Measurements from ENCODE around the gene TCEAL1. TPM values are rescaled to one million over a fixed set of nuclear protein-coding genes. Genes with fewer than 3 reads are reported as not detected.

The TCEAL1 gene, protein sequence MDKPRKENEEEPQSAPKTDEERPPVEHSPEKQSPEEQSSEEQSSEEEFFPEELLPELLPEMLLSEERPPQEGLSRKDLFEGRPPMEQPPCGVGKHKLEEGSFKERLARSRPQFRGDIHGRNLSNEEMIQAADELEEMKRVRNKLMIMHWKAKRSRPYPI
- total RNA-seq, result 10.3 and 22.7 TPM in 2 replicates

DNA sequence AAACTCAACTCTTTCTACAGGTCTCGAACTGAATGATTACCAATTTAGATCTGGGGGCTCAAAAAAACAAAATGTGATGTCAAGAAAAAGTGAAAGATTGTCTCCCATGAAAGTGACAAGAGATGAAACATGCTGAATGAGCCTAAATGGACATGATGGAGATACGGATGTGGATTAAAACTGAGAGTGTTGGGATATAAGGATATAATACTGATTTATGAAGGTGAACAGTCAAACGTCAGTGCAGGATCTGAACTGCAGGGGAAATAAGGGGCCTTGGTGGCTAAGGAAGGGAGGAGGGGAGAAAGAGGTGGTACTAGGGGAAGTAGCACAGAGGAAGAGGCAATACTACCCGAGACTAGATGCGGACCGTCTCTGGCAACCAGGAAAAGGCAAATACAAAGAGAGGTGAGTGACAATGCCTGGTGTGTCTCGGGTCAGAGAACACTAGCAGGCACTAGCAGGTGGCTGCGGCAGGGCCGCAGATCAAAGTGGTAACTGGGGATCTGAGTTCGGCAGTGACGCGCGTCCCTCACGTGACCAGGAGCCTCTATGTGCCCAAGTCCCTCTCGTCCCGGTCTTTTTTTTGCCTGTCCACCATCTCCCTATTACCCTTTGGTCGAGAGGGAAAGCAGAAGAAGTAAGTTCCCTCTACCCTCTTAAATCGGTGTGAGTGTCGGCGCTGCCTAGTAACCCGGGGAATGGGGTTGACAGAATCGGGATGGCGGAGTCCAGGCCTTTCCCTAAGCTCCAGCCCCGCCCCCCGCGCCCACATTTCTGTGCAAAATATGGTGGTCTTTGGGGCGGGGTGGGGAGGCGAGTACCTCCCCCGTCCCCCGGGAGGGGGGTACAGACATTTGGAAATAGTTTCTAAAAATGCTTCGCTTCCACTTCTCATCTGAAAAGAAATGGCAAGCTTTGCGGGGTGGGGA, at the start of gene TCEAL1:
TCEAL1 (plus strand) TSS at position 590 of the 932 bp plus-strand sequence. CDS start 942 bp downstream, outside the sequence.

DNA sequence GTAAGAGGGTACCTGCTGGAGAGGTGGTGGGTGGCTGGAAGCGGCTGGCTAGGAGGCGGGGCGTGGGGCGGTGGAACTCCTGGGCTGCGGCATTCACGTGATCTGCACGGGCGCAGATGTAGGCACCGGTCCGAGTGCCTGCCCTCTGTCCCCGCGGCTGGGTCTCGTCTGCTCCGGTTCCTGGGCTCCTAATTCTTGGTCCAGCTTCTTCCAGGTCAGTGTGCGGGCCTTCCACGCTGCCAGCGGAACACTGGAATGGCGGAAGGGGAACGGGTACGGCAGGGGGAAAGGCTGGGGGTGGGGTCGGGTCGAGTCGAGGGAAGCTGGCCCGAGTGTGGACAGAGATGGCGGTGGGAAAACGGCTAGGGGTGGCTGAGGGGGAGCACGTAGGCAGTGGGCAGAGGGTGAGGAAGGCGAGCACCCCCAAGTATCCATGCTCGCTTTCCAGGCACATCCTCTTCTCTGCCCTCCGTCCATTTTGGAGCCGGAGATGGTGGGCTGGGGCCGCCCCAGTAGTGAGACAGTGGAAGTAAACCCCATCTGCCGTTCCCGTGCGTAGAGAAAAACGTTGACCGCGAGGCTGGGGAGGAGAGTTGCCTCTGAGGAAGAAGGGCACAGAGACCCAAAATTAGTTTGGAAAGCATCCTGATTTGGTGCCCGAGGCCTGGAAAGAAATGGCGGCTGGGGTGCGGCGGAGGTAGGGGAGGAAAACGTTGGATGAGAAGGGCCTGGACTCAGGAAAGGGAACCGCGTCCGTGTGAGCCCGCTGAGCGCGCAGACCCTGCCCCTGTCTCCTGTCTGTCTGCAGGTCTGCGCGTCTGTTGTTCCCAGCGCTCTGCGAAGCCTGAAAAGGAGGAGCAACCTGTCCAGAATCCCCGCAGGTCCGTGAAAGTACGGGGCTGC, 43.1 kb upstream of the TCEAL1 start, which contains the start of gene TCEAL4:
TCEAL4 (plus strand) TSS at position 105 of the 903 bp plus-strand sequence. CDS start 1,161 bp downstream, outside the sequence.

GRCh38 chrX:103607364-103608305, 21.1 kb upstream of the TCEAL1 start, which contains the start of gene TCEAL3:
TCEAL3 (plus strand) TSS chrX:103607963; CDS start chrX:103609065, 1,102 bp downstream.

Other genes with a start within 250 kb of the TCEAL1 start
- not detected in 2 replicates for gene RAB40A, start 109.5 kb upstream of the TCEAL1 start, total RNA-seq
- gene TCEAL4, start 43.5 kb upstream of the TCEAL1 start, total RNA-seq, result 24.8 and 39.4 TPM in 2 replicates
- gene TCEAL3, start 21.0 kb upstream of the TCEAL1 start, total RNA-seq, result 8.7 and 10.8 TPM in 2 replicates
- 339 and 350 TPM in 2 replicates for gene MORF4L2, start 57.7 kb downstream of the TCEAL1 start, total RNA-seq
- not detected in 2 replicates for gene TMEM31, start 81.9 kb downstream of the TCEAL1 start, total RNA-seq
- gene PLP1, start 147.9 kb downstream of the TCEAL1 start, total RNA-seq, result 2.7 TPM in 1 of 2 replicates, not detected in the other
- gene RAB9B, start 203.3 kb downstream of the TCEAL1 start, total RNA-seq, result 0.13 TPM in 1 of 2 replicates, not detected in the other

Data from epithelial cell of alveolus of lung (primary cell).